ENCODE results near the gene SYK. TPM values are rescaled to one million over a fixed set of nuclear protein-coding genes. Genes with fewer than 3 reads are reported as not detected.

SYK gene
- total and polyA plus RNA-seq, 2 donors (not counting 1 experiment from before 2014, with no cell fraction given), result 60.3 to 242 TPM

- intact Hi-C loops (cut with micrococcal nuclease), result no loop called here
- peak overlapping the region; percentile 40 for H3K4me2 ChIP-seq (replicated peaks; ENCODE audit: low read depth, low read length, poor library complexity, severe bottlenecking)
- DNase-seq (peak; percentile 34), ATAC-seq (ENCODE audit: low read depth) (peak; percentile 48)
- 12% methylated on average over 5 of the region's 6 CpGs for WGBS (ENCODE audit: insufficient coverage)
- Mint-ChIP-seq H3K4me1 (peaks cover 37% of the 10 kb centered on the region), H3K27me3 (no peaks in the 10 kb centered on the region), H3K9me3 (ENCODE audit: insufficient read depth) (no peaks in the 10 kb centered on the region), H3K27ac (peak overlapping the region; percentile 81), H3K4me3 (peak overlapping the region; percentile 66)
- CTCF ChIA-PET, result interaction anchor here (0.9 to 2.1 kb wide), 6 partner anchors 10 to 739 kb away, joined by 3 to 8 read pairs (median 4); no protein-coding TSS in a partner anchor
- TF ChIP-seq, protein P1, sequence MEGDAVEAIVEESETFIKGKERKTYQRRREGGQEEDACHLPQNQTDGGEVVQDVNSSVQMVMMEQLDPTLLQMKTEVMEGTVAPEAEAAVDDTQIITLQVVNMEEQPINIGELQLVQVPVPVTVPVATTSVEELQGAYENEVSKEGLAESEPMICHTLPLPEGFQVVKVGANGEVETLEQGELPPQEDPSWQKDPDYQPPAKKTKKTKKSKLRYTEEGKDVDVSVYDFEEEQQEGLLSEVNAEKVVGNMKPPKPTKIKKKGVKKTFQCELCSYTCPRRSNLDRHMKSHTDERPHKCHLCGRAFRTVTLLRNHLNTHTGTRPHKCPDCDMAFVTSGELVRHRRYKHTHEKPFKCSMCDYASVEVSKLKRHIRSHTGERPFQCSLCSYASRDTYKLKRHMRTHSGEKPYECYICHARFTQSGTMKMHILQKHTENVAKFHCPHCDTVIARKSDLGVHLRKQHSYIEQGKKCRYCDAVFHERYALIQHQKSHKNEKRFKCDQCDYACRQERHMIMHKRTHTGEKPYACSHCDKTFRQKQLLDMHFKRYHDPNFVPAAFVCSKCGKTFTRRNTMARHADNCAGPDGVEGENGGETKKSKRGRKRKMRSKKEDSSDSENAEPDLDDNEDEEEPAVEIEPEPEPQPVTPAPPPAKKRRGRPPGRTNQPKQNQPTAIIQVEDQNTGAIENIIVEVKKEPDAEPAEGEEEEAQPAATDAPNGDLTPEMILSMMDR (IDR thresholded peaks at IDR 0.05), result no peak
- TF ChIP-seq EZH2 (IDR thresholded peaks at IDR 0.05; ENCODE audit: borderline replicate concordance, insufficient read depth, low read depth, low read length, poor library complexity, severe bottlenecking), result no peak
- no peaks in the 10 kb centered on the region for H3K9me3 ChIP-seq (ENCODE audit: control extremely low read depth in 1 of 3, control insufficient read depth in 2 of 3, insufficient read depth in 1 of 3, low read length in 2 of 3)
- no peaks in the 10 kb centered on the region for H4K20me1 ChIP-seq (ENCODE audit: control insufficient read depth, insufficient read depth, low read length, poor library complexity, severe bottlenecking)
- POLR2A ChIA-PET, result no interaction called here
- no peaks in the 10 kb centered on the region for H3K79me2 ChIP-seq (ENCODE audit: control insufficient read depth, insufficient read depth, low read length)
- peaks cover 10 to 73% of the 10 kb centered on the region in 2 experiments for H3K36me3 ChIP-seq (replicated peaks in 1 of 2; ENCODE audit: control extremely low read depth in 1 of 2, control insufficient read depth in 1 of 2, extremely low read depth in 1 of 2, insufficient read depth in 2 of 2, low read length in 1 of 2)
- no peaks in the 10 kb centered on the region for H3K27me3 ChIP-seq (replicated peaks in 1 of 4; ENCODE audit: control extremely low read depth in 1 of 4, control insufficient read depth in 3 of 4, insufficient read depth in 4 of 4, low read length in 3 of 4)
- H2AFZ ChIP-seq (ENCODE audit: insufficient read depth, low read depth, low read length, poor library complexity, severe bottlenecking), result peak overlapping the region; percentile 16
- peak overlapping the region; percentile 68 to 83 for H3K27ac ChIP-seq (ENCODE audit: low read length in 2 of 2)
- peaks cover 25 to 27% of the 10 kb centered on the region in 2 donors for H3K4me1 ChIP-seq (ENCODE audit: control insufficient read depth in 2 of 2, insufficient read depth in 2 of 2, low read length in 2 of 2)
- H3K9ac ChIP-seq (ENCODE audit: low read length), result no peak overlapping the region
- no peak overlapping the region for H3K4me3 ChIP-seq (ENCODE audit: control extremely low read depth in 1 of 5, extremely low read depth in 1 of 5, insufficient read depth in 1 of 5, low read depth in 2 of 5, low read length in 4 of 5)
Measured at GRCh38 chr9:90880669-90881068, 79.0 kb downstream of the SYK start.

GRCh38 chr9:90881648-90882047 is 80.0 kb downstream of the SYK start:
- no peak overlapping the region for H2AFZ ChIP-seq (ENCODE audit: insufficient read depth, low read depth, low read length, poor library complexity, severe bottlenecking)
- Mint-ChIP-seq H3K9me3 (ENCODE audit: insufficient read depth) (no peaks in the 10 kb centered on the region), H3K27me3 (no peaks in the 10 kb centered on the region), H3K27ac (peak overlapping the region; percentile 81), H3K4me1 (peaks cover 42% of the 10 kb centered on the region), H3K4me3 (peak overlapping the region; percentile 66)
- ChIA-PET CTCF (interaction anchor here (0.7 to 2.1 kb wide), 7 partner anchors 10 to 741 kb away, joined by 3 to 8 read pairs (median 4); no protein-coding TSS in a partner anchor), POLR2A (interaction anchor here (0.6 to 1.0 kb wide), 3 partner anchors 9 to 30 kb away, joined by 3 to 4 read pairs (median 3); no protein-coding TSS in a partner anchor)
- peak overlapping the region; percentile 68 to 83 for H3K27ac ChIP-seq (ENCODE audit: low read length in 2 of 2)
- peaks cover 10 to 77% of the 10 kb centered on the region in 2 experiments for H3K36me3 ChIP-seq (replicated peaks in 1 of 2; ENCODE audit: control extremely low read depth in 1 of 2, control insufficient read depth in 1 of 2, extremely low read depth in 1 of 2, insufficient read depth in 2 of 2, low read length in 1 of 2)
- no peak for TF ChIP-seq EZH2 (IDR thresholded peaks at IDR 0.05; ENCODE audit: borderline replicate concordance, insufficient read depth, low read depth, low read length, poor library complexity, severe bottlenecking)
- TF ChIP-seq, protein P1 (IDR thresholded peaks at IDR 0.05), result no peak
- peak; percentile 81 for DNase-seq
- intact Hi-C loops (cut with micrococcal nuclease), result no loop called here
- H3K27me3 ChIP-seq (replicated peaks in 1 of 4; ENCODE audit: control extremely low read depth in 1 of 4, control insufficient read depth in 3 of 4, insufficient read depth in 4 of 4, low read length in 3 of 4), result no peaks in the 10 kb centered on the region
- H3K9ac ChIP-seq (ENCODE audit: low read length), result no peak overlapping the region
- ATAC-seq (ENCODE audit: low read depth), result peak; percentile 77
- H3K9me3 ChIP-seq (ENCODE audit: control extremely low read depth in 1 of 3, control insufficient read depth in 2 of 3, insufficient read depth in 1 of 3, low read length in 2 of 3), result no peaks in the 10 kb centered on the region
- peak overlapping the region; percentile 60 for H3K4me2 ChIP-seq (replicated peaks; ENCODE audit: low read depth, low read length, poor library complexity, severe bottlenecking)
- WGBS (ENCODE audit: insufficient coverage), result 3% methylated on average over 5 of the region's 9 CpGs
- no peak overlapping the region for H3K4me3 ChIP-seq (ENCODE audit: control extremely low read depth in 1 of 5, extremely low read depth in 1 of 5, insufficient read depth in 1 of 5, low read depth in 2 of 5, low read length in 4 of 5)
- peaks cover 2% of the 10 kb centered on the region for H4K20me1 ChIP-seq (ENCODE audit: control insufficient read depth, insufficient read depth, low read length, poor library complexity, severe bottlenecking)
- H3K4me1 ChIP-seq (ENCODE audit: control insufficient read depth in 2 of 2, insufficient read depth in 2 of 2, low read length in 2 of 2), result peaks cover 25 to 27% of the 10 kb centered on the region in 2 donors
- H3K79me2 ChIP-seq (ENCODE audit: control insufficient read depth, insufficient read depth, low read length), result no peaks in the 10 kb centered on the region

Data from B cell (primary cell).